Neural cell (in vitro differentiated cells): ENCODE data around the gene FCRLB. TPM values are rescaled to one million over a fixed set of nuclear protein-coding genes. Genes with fewer than 3 reads are reported as not detected.

ENCODE experiments used
- H2AFZ ChIP-seq: fragments of 200-600, 300-800 bp; sonication (generic), shearing (Covaris generic); 2 replicates; pipeline ENCODE4 v1.6.0; 2014; ENCODE audit warnings: low read depth, mild to moderate bottlenecking, antibody characterized with exemption, low read length, moderate library complexity
- H3F3A ChIP-seq: fragments of 200-600 bp; shearing (Covaris generic); 2 replicates; pipeline ENCODE4 v1.6.1; 2016; ENCODE audit warnings: mild to moderate bottlenecking, moderate library complexity, mixed read lengths, antibody characterized with exemption, low read length; ENCODE audit not compliant: insufficient read depth, poor library complexity, severe bottlenecking
- H3K27ac ChIP-seq: fragments of 200-600, 300-800 bp; sonication (generic), shearing (Covaris generic); 2 replicates; pipeline ENCODE4 v1.5.1; 2014; ENCODE audit warnings: mild to moderate bottlenecking, low read length, moderate library complexity
- H3K27me3 ChIP-seq: fragments of 300-800, 200-600 bp; sonication (generic), shearing (Covaris generic); 2 replicates; pipeline ENCODE4 v1.6.0; 2014; ENCODE audit warnings: mild to moderate bottlenecking, low read depth, low read length, moderate library complexity; ENCODE audit not compliant: insufficient read depth
- H3K36me3 ChIP-seq: fragments of 300-800, 200-600 bp; sonication (generic), shearing (Covaris generic); 2 replicates; pipeline ENCODE4 v1.5.1; 2014; ENCODE audit warnings: mild to moderate bottlenecking, antibody characterized with exemption, low read length, moderate library complexity; ENCODE audit not compliant: insufficient read depth
- H3K4me2 ChIP-seq: fragments of 300-800, 200-600 bp; sonication (generic), shearing (Covaris generic); 2 replicates; pipeline ENCODE4 v1.6.0; 2014; ENCODE audit warnings: mild to moderate bottlenecking, low read length
- H3K4me3 ChIP-seq: fragments of 300-800, 200-600 bp; sonication (generic), shearing (Covaris generic); 2 replicates; pipeline ENCODE4 v1.5.1; 2014; ENCODE audit warnings: mild to moderate bottlenecking, low read length, moderate library complexity
- H3K79me2 ChIP-seq: fragments of 200-600 bp; shearing (Covaris generic); replicated peaks from 2 replicates; pipeline ENCODE4 v1.6.0; 2014; ENCODE audit warnings: mild to moderate bottlenecking, low read length, moderate library complexity; ENCODE audit not compliant: insufficient read depth
- H3K9ac ChIP-seq: fragments of 300-800, 200-600 bp; sonication (generic), shearing (Covaris generic); 2 replicates; pipeline ENCODE4 v1.6.1; 2016; ENCODE audit warnings: mild to moderate bottlenecking, low read length, mixed read lengths
- H3K9me2 ChIP-seq: fragments of 200-600 bp; shearing (Covaris generic); 2 replicates; pipeline ENCODE4 v1.6.1; 2016; ENCODE audit warnings: mild to moderate bottlenecking, low read length, mixed read lengths; ENCODE audit not compliant: insufficient read depth
- H3K9me3 ChIP-seq: fragments of 200-600, 300-800 bp; sonication (generic), shearing (Covaris generic); 2 replicates; pipeline ENCODE4 v1.6.1; 2016; ENCODE audit warnings: mild to moderate bottlenecking, mixed run types, low read length, moderate library complexity, mixed read lengths
- H4K20me1 ChIP-seq: fragments of 200-600 bp; shearing (Covaris generic); 2 replicates; pipeline ENCODE4 v1.6.1; 2016; ENCODE audit warnings: mild to moderate bottlenecking, mixed run types; ENCODE audit not compliant: insufficient read depth
- EP300 ChIP-seq: fragments of 450-650 bp; conservative IDR thresholded peaks from 2 replicates; pipeline ENCODE4 v1.6.1; 2014; ENCODE audit warnings: antibody characterized with exemption, mild to moderate bottlenecking, moderate library complexity; ENCODE audit not compliant: poor library complexity, severe bottlenecking
- EZH2 ChIP-seq: fragments of 200-600, 300-800 bp; shearing (Covaris generic), sonication (generic); IDR thresholded peaks from 2 replicates; pipeline ENCODE4 v1.6.1; 2014; ENCODE audit warnings: antibody characterized with exemption, low read length, borderline replicate concordance, mild to moderate bottlenecking; ENCODE audit not compliant: insufficient read depth, poor library complexity, severe bottlenecking
- MXI1 ChIP-seq: fragments of 450-650 bp; conservative IDR thresholded peaks from 2 replicates; pipeline ENCODE4 v1.6.1; 2014; ENCODE audit warnings: antibody characterized with exemption, mild to moderate bottlenecking; ENCODE audit not compliant: poor library complexity, severe bottlenecking
- POLR2AphosphoS5 ChIP-seq: IDR thresholded peaks from 2 replicates; pipeline ENCODE4 v1.6.1; 2012
- RAD21 ChIP-seq: fragments of 450-650 bp; conservative IDR thresholded peaks from 2 replicates; pipeline ENCODE4 v1.6.1; 2014; ENCODE audit warnings: antibody characterized with exemption, mild to moderate bottlenecking, moderate library complexity
- SMC3 ChIP-seq: fragments of 450-650 bp; conservative IDR thresholded peaks from 2 replicates; pipeline ENCODE4 v1.6.1; 2014; ENCODE audit warnings: antibody characterized with exemption, mild to moderate bottlenecking, moderate library complexity; ENCODE audit not compliant: poor library complexity
- TAF1 ChIP-seq: IDR thresholded peaks from 2 replicates; pipeline ENCODE4 v1.6.1; 2012; ENCODE audit warnings: low read depth
- polyA plus RNA-seq: library from polyadenylated mRNA; depleted of rRNA; stranded (reverse); fragments of >200 nt; gene quantifications from 2 replicates; pipeline ENCODE4 v1.2.3, GENCODE V29; 2014
- TF ChIP-seq, protein P1 (sequence below): fragments of 450-650 bp; IDR thresholded peaks from 2 replicates; pipeline ENCODE4 v1.5.1; 2014; ENCODE audit warnings: antibody characterized with exemption, mild to moderate bottlenecking, moderate library complexity; ENCODE audit not compliant: poor library complexity, severe bottlenecking
- TF ChIP-seq, protein P2 (sequence below): IDR thresholded peaks from 2 replicates; pipeline ENCODE4 v1.6.1; 2012; ENCODE audit warnings: borderline replicate concordance

Gene FCRLB
- polyA plus RNA-seq, 1 donor from 2014 or later, result 0.45 TPM

DNA sequence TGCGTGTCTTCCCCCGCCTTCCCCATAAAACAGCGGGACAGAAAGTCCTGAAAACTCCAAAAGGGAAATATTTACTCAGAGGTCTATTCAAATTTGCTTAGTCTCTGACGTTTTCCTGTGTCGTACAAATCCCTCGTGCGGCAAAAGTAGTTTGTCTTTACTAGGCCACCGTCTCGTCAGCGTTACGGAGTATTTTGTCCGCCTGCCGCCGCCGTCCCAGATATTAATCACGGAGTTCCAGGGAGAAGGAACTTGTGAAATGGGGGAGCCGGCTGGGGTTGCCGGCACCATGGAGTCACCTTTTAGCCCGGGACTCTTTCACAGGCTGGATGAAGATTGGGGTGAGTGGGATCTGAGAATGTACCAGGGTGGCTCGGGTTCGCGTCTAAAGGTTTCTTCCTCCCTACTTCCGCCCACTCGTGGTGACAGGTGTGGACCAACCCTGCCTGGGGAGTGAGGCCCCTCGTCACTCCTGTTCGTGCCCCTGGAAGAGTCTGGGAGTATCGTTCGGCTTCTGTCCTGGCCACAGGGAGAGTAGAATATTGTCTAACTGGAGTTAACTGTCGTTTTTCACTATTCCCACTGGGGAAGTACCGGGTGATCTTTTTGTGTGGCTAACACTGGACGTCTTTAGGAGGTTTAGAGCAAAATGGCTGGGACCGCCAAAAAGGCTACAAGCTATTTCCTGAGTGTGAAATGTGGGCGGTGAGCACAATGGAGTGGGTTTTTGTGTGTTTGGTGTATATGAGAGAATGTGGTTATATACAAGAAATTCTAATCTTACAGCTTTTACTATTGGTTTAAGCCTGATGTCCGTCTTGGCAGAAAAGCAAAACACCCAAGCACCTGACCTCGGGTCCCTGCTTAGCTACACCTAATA lies 45.0 kb downstream of the FCRLB start, which contains the start of gene ATF6:
ATF6 (plus strand) TSS at position 219 of the 880 bp plus-strand sequence; CDS start at position 260, 41 bp downstream.
- peak within 1 kb of the TSS; percentile 75 for H3K9ac ChIP-seq
- H3K36me3 ChIP-seq, result no peaks in the 10 kb centered on the region
- H3K27ac ChIP-seq, result peak within 1 kb of the TSS; percentile 56
- H3K79me2 ChIP-seq, result peaks cover 30% of the 10 kb centered on the region
- no peaks in the 10 kb centered on the region for H4K20me1 ChIP-seq
- H3K4me3 ChIP-seq, result peak within 1 kb of the TSS; percentile 81
- H3K27me3 ChIP-seq, result no peaks in the 10 kb centered on the region
- H3F3A ChIP-seq, result no peaks in the 10 kb centered on the region
- H3K9me3 ChIP-seq, result no peaks in the 10 kb centered on the region
- H2AFZ ChIP-seq, result peak within 1 kb of the TSS; percentile 75
- TF ChIP-seq, protein P1, sequence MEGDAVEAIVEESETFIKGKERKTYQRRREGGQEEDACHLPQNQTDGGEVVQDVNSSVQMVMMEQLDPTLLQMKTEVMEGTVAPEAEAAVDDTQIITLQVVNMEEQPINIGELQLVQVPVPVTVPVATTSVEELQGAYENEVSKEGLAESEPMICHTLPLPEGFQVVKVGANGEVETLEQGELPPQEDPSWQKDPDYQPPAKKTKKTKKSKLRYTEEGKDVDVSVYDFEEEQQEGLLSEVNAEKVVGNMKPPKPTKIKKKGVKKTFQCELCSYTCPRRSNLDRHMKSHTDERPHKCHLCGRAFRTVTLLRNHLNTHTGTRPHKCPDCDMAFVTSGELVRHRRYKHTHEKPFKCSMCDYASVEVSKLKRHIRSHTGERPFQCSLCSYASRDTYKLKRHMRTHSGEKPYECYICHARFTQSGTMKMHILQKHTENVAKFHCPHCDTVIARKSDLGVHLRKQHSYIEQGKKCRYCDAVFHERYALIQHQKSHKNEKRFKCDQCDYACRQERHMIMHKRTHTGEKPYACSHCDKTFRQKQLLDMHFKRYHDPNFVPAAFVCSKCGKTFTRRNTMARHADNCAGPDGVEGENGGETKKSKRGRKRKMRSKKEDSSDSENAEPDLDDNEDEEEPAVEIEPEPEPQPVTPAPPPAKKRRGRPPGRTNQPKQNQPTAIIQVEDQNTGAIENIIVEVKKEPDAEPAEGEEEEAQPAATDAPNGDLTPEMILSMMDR, result peak; percentile 43
- TF ChIP-seq RAD21 (no peak), MXI1 (peak; percentile 77), EZH2 (no peak), TAF1 (peak; percentile 47), POLR2AphosphoS5 (peak; percentile 73), EP300 (peak; percentile 40), SMC3 (peak; percentile 16)
- TF ChIP-seq, protein P2, sequence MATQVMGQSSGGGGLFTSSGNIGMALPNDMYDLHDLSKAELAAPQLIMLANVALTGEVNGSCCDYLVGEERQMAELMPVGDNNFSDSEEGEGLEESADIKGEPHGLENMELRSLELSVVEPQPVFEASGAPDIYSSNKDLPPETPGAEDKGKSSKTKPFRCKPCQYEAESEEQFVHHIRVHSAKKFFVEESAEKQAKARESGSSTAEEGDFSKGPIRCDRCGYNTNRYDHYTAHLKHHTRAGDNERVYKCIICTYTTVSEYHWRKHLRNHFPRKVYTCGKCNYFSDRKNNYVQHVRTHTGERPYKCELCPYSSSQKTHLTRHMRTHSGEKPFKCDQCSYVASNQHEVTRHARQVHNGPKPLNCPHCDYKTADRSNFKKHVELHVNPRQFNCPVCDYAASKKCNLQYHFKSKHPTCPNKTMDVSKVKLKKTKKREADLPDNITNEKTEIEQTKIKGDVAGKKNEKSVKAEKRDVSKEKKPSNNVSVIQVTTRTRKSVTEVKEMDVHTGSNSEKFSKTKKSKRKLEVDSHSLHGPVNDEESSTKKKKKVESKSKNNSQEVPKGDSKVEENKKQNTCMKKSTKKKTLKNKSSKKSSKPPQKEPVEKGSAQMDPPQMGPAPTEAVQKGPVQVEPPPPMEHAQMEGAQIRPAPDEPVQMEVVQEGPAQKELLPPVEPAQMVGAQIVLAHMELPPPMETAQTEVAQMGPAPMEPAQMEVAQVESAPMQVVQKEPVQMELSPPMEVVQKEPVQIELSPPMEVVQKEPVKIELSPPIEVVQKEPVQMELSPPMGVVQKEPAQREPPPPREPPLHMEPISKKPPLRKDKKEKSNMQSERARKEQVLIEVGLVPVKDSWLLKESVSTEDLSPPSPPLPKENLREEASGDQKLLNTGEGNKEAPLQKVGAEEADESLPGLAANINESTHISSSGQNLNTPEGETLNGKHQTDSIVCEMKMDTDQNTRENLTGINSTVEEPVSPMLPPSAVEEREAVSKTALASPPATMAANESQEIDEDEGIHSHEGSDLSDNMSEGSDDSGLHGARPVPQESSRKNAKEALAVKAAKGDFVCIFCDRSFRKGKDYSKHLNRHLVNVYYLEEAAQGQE, result no peak
- no peaks in the 10 kb centered on the region for H3K9me2 ChIP-seq
- peak within 1 kb of the TSS; percentile 72 for H3K4me2 ChIP-seq

DNA sequence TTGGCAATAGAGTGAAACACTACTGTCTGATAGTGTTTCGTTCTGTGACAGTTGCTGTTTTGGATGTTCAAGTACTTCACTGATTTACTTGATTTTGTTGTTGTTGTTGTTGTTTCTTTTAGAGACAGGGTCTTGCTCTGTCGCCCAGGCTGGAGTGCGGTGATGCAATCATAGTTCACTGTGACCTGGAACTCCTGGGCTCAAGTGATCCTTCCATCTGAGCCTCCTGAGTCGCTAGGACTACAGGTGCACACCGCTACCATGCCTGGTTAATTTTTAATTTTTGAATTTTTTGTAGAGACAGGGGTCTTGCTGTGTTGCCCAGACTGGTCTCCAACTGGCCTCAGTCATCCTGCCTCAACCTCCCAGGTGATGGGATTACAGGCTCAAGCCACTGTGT lies 47.1 kb downstream of the FCRLB start:
- Histone ChIP-seq H3K9me2 (no peaks in the 10 kb centered on the region), H3K27ac (no peak overlapping the region), H3K4me3 (no peak overlapping the region), H3K9me3 (no peaks in the 10 kb centered on the region), H3K9ac (no peak overlapping the region), H3K27me3 (no peaks in the 10 kb centered on the region), H3K79me2 (peaks cover 30% of the 10 kb centered on the region), H2AFZ (no peak overlapping the region), H3K4me2 (no peak overlapping the region), H4K20me1 (no peaks in the 10 kb centered on the region), H3K36me3 (no peaks in the 10 kb centered on the region), H3F3A (no peaks in the 10 kb centered on the region)
- TF ChIP-seq, protein P1, result no peak
- TF ChIP-seq TAF1 (no peak), EZH2 (no peak), MXI1 (no peak), SMC3 (no peak), POLR2AphosphoS5 (no peak), EP300 (no peak), RAD21 (no peak)
- TF ChIP-seq, protein P2, result no peak
